SKM-1 treated with dmso at 0.1 percent for 144 hours (cell line): Measurements from ENCODE around the gene CCL27.

Source experiments
- DNase-seq: peaks from one replicate; lab custom pipeline; 2025; ENCODE audit not compliant: unreplicated experiment; lab: John Stamatoyannopoulos, UW

Gene CCL27

DNA sequence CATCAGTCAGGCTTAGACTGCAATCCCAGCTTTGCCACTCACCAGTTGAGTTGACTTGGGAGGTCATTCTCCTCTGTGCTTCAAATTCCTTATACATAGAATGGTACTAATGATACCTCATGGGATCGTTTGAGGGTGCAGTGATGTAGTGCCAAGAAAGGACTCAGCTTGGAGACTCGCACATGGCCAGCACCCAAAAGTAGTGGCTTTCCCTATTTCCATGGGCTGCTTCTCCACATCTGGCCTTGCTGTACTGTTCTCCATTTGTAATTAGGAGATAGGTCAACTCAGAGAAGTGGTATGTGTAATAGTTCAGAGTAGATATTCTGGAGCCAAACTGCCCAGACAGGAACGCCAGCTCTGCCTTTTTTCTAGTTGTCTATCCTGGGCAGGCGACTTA is 23.1 kb upstream of the CCL27 start:
- no peak for DNase-seq

DNA sequence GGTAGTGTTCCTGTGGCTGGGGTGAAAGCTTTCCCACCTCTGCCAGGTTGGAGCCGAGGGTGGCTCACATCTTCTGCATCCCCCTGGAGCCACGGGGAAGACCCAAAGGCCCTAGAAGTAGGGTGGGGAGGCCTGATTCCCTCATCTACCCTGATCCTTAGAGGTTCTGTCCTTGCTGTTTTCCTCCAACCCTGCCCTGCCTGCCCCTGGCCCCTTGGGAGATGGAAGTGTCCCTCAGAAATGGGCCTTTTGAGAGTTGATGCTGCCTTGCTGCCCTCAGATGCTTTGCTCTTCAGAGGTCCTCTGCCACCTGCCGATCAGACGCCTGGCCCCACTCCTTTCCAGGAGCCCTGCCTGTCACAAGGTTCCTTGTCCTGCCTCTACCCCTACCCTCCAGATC is 22.4 kb upstream of the CCL27 start:
- no peak for DNase-seq

DNA sequence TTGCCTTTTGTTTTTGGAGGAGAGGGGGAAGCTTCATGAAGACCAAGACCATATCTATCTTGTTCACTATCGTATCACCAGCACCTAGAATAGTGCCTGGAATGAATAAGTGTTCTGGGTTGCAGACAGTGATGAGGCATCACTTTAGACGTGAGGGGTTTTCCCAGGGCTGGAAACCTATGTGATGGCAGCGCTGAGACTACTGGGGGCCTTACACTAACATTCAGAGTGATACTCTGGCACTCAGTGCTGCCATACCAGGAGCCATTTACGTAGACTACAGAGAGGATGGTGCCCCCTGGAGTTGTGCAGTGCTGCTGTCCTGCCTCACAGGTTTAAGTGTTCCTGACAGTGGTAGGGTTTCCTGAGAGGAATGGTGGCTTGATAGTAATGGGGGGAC is 21.7 kb upstream of the CCL27 start:
- DNase-seq, result no peak

DNA sequence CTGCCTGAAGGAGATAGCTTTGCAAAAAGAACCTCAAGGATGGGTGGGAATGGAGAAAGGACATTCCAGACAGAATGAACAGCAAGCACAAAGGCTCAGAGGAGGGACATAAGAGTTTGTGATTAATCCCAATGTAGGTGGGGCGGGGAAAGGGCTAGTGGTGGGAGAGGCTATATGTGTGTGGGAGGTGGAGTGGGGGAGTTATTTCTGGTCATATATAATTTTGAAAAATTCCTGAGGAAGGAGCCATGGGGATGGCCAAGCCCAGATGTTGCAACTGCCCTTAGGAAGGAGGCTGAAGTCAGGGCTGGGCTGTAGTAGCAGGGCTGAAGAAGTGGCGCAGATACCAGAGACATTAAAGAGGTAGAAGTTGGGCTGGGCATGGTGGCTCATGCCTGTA is 13.4 kb upstream of the CCL27 start:
- DNase-seq, result no peak

DNA sequence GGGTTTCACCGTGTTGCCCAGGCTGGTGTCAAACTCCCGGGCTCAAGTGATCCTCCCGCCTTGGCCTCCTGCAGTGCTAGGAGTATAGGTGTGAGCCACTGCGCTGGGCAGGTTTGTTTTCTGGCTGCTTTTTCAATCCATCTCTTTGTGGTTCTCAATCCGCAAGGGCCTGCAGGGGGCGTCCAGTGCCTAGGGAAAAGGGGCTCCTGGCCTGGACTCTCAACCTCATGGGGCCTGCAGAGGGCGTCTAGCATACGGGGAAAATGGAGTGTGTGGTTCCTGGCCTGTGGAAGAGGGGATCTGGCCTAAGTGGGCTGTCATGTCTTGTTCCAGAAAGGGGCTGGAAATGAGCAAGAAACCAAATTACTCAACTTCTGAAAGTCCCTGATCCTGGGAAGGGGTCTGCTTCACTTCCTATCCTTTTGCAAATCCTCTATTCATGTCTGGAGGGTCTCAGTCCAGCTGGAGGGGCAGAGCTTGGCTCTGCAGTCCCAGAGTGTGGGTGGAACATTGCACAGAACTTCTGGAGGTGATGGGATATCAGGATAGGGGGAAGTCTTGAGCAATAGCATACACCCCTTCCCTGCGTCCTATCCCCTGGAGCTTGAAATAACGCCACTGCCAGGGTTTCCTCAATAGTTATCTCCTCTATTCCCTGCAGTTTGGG is 12.7 kb upstream of the CCL27 start:
- DNase-seq, result peak; percentile 82

DNA sequence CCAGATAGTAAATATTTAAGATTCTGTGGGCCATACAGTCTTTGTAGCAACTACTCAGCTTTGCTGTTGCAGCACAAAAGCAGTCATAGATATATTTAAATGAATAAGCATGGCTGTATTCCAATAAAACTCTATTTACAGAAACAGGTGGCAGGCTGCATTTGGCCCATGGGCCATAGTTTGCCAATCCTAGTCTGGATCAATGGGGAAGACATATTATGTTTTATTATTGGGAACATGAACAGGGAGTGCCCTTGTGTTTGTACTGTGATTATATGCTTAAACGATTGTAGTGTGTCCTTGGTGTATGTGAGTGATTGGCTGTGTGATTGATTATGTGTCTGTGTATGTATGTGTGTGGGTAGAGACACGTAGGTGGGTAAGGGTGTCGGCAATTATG is 12.0 kb upstream of the CCL27 start:
- no peak for DNase-seq

DNA sequence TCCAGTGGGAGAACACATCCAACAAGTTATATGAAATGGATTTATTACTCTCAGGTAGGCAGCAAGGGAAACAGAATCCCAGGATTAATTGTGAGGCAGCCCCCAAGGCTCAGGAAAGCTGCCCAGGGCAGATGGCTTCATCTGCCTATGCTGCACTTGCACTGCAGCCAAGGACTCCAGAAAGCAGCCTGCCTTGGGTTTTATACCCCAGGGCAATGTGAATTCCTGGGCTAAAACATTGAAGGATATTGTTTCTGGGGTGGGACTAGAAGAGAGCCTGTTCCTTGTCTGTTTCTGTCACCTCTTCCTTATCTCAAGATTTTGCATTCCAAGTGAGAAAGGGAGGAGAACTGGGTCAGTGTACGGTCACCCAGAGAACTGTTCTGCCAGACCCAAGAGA is 8.8 kb upstream of the CCL27 start:
- DNase-seq, result no peak

DNA sequence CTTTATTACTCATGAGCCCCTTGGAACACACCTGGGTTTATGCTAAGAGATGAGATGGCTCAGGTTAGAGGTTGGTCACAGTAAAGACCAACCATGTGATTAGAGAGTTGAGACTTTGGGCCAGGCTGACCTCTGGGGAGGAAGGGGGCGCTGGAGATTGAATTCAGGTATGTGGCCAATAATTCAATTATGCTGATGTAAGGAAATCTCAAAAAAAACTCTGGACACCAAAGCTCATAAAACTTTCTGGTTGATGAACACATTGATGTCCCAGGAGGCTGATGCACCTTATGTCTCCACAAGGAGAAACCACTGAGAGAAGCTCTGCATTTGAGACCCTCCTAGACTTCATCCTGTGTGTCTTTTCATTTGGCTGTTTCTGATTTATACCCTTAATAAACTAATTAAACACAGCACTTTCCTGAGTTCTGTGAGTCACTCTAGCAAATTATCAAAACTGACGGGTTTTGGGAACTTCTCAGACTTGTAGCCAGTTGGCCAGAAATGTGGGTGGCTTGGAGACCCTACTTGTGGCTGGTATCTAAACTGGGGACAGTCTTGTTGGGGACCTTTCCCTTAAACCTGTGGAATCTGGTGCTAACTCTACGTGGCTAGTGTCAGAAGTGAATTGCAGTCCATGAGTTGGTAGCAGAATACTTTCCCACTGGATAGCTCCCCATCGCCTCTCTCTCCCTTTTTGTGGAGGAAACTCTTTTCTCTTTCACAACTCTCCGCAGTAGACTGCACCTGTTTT is 7.5 kb upstream of the CCL27 start:
- no peak for DNase-seq

DNA sequence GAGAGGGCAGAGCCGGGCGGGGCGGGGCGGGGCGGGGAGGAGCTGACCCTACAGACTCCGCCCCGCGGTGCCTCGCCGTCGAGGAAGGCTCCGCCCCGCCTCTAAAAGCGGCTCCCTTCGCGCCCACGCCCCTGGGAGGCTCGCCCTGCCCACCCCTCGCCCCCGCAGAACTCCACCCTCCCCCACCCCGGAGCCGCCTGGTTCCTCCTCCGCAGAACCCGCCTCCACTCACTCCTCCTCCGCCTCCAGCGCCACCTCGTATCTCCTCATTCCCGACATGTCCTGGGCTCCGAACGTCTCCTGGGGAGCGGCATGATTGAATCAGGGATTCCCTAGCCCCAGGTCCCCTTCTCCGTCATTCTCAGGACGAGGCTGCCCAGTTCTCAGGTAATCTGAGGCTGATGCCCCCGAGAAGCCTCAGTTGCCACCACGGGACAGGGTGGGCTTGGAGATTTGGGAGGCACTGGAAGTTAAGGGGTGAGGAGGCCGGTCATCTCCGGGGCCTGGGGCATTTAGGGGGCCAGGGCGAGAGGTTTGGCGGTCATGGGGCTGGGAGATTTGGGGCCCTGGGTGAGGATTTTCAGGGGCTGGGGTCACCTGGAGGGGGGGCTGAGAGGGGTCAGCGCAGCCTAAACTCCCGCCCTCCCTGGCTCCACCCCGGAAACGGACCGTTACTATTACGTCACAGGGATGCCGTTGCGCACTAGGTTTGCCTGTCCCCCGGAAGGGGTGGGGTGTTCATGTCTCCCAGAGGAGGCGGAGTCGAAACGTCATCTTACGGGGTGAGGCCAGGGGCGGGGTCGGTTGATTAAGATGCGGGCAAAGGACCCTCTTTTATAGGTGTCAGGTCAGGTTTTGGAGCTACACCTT is 3.2 kb upstream of the CCL27 start:
- peak; percentile 87 for DNase-seq

DNA sequence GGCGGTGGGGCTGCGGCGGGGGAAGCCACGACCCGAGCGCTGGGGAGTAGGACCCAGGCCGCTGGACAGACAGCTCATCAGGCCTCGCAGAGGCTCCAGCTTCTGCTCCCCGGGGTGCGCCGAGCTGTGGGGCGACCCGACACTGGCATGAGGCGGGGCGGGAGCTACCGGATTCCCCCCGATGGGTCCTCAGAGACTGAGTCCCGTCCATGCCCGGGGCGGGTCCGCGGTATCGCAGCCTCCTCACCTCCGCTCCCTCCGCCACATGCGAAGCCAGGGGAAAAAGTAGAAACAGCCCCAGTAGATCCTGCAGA is 2.6 kb upstream of the CCL27 start:
- no peak for DNase-seq

DNA sequence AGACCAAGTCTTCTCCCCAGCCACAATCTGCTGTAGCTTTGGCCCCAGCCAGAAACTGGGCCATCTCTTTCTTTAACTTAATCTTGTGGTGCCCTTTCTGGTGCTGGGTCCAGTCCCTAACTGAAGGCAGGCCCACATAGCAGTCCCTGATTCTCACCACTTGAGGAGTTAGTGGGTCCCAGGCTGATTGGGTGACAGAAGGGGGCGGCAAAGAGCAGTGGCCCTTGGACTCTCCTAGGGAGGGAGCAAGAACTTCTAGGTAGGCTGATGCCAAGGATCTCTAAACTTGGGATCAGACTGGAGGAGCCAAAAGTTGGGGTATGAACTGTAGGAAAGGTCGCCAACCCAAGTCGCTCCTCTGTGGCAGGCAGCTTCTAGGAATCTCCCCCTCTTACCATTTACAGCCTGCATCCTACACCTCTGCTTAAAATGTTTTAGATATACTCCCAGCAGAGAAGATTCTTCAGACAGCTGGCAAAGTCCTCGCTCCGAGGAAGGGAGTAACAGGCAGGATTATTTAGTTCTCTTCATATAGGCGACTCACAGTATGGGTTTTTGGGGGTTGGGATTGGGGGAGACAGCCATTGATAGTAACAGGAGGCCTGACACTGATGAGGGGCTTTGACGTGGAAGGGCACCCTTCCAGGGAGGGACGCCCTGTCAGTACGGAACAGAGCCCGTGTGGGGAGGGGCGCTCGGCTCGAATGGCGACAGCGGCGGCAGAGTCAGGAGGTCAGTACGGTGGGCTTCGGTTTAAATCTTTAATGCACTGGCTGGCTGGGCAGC is 2.0 kb upstream of the CCL27 start:
- peak; percentile 81 for DNase-seq

DNA sequence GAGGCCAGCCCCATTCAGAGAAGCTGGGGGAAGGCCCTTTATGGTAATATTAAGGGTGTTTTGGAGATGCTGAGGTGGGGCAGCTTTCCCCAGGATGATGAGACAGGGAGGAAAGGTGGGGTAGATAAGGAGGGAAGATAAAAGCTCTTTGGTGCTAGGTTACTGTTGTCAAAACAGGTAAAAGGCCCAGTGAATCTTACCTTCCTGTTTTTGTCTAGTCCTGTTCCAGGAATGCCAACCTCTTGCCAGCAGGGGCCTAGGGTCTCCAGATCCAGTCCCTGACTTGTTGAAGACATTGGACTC is 797 bp upstream of the CCL27 start:
- DNase-seq, result no peak

DNA sequence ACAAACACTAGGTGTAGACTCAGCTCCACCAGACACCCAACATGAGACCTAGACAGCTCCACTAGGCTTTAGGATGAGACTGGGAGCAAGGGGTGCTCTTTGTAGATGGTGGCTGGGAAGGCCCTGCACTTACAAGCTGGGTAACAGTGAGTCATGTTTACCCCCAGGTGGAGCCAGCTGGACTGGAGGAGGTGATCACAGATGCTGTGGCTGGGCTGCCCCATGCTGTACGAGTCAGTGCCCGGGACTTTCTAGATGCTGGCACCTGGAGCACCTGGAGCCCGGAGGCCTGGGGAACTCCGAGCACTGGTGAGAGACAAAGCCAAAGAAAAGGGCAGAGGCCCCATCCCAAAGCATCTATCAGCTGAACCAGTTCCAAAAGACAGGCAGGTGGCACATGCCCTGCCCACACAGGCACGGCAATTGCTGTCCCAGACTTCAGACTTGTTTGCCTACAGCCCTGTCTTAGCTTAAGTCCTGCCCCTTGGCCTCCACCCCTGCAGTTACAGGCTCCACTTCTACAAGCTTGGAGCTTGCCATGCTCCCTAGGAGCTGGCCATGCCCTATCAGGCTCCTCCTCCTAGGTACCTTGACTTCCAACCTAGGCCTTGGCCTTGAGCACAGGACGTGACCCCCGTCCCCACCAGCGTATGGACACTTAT is 2.7 kb downstream of the CCL27 start:
- no peak for DNase-seq

DNA sequence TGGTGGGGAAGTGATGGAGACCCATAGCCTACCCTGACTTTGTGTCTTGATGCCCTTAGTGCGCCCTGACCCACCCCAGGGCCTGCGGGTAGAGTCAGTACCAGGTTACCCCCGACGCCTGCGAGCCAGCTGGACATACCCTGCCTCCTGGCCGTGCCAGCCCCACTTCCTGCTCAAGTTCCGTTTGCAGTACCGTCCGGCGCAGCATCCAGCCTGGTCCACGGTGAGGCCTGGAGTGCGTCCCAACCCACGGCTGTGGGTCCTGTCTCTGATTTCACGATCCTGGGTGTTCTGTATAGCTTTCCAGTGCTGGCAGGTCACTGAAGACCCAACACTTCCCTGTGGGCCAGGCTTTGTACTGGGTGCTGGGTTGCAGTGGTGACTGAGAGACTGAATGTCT is 4.0 kb downstream of the CCL27 start:
- no peak for DNase-seq

DNA sequence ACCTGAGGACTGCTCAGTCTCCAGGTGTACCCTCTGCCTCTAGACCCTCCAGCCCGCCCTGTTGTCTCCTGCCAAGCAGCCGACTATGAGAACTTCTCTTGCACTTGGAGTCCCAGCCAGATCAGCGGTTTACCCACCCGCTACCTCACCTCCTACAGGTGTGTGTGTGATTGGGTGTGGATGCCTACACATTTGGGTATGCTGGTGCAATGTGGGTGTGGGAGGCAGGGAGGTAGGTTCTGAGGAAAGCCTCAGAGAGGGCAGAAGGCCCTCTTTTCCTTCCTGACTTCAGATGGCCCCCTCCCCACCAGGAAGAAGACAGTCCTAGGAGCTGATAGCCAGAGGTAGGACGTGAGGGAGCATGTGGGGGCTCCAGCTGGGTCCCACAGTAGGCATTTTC is 5.5 kb downstream of the CCL27 start:
- no peak for DNase-seq

DNA sequence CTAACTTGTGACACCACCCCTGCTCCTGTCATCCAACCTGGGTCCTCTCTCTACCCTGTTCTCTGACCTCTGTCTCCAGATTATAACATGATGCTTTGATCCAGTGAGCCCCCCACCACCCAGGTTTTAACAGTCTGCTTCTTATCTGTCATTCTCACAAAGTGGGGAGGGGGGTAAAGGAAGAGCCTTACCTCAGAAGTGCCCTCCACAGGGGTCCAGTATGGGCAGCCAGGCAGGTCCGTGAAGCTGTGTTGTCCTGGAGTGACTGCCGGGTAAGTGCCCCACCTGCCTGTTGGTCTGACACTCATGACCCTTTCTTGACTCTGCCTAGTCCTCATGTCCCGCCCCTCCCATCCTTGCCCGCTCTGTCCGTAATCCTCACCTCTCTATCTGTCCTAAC is 7.1 kb downstream of the CCL27 start:
- DNase-seq, result no peak

DNA sequence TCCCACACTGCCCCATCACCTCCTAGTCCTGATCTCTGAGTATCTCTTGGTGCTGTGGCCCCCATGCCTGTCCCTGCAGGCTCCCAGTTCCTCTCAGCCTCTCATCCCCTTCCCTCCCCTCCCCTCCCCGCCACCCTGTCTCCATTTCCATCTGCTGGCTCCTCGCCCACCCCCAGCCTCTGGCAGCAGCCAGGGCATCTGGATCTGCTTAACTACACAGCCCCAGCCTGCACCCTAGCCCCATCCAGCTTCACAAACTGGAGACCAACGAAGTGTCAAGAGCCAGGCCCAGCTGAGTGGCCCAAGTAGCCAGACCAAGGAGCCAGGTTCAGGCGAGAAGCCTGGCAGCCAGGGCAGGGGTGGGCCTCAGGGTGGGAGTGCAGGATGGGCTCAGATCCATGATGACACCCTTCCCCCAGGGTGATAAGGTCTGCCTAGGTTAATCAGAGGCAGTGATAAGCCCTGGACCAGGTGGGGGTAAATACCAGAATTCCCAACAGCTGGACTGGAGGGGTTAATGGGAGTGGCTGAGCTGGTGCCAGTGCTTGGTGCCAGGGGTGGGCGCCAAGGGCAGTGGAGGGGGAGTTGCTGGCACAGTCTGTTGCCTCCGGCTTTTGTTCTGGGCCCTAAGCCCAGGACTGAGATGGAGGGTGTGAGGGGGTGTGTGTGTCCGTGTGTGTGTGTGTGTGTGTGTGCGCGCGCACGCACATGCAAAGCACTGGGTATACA is 8.0 kb downstream of the CCL27 start:
- DNase-seq, result no peak

DNA sequence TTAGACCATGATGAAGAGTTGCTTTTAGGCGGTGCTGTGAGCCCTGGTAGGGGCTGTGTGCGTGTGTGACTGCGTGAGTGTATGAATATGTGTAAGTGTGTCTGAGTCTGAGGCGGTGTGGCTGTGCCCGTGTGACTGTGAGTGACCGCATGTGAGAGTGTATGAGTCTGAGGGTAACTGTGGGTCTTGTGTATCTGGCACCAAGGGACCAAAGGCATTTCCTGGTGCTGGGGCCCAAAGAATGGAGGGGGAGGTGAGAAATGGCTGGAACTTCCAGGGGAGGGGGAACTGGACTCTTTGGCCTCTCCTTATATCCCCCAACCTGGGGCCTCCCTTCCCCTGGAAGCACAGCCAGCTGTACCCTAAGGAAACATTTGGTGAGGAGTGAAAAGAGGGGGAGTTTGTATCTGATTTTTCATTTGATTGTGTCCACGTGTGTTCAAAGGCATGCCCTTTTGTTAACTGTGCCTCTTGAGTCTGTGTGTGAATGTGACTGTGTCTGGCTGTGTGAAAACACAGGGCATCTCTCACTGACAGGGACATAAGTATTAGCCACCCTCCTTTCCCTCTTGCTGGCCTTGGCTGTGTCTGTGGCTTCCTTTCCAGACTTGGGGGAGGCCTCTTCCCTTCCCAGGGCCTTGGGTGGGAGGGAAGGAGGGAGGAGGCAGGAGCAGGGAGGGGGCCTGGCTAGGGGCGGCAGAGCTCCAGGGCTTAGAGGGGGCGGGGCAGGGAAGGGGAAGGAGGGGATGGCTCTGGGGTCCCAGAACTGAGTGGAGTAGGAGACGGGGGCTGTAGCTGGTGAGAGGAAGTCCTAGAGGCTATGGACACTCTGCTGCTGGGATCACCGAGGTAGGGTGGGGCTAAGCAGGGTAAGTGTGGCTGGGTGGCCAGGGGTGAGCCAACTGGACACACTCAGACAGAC is 9.0 kb downstream of the CCL27 start:
- DNase-seq, result no peak

DNA sequence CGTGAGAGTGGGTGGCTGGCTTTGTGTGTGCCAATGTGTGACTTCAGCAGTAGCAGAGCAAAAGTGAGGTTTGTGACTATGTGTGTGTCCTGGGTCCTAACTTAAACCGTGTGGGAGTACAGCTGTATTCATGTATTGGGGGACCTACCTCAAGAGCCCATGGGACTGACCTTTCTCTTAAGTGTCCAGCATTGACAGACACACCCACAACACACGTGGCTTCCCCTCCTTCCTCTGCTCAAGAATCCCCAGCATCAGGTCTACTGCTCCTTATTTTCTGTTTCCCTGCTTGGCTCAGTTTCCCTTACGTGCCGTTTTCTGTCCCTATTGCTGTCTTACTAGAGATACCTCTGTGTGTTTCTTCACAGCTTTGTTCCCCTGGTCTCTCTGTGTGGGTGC is 9.9 kb downstream of the CCL27 start:
- no peak for DNase-seq
